ENCODE results near the gene WNK2.

WNK2 gene

DNA sequence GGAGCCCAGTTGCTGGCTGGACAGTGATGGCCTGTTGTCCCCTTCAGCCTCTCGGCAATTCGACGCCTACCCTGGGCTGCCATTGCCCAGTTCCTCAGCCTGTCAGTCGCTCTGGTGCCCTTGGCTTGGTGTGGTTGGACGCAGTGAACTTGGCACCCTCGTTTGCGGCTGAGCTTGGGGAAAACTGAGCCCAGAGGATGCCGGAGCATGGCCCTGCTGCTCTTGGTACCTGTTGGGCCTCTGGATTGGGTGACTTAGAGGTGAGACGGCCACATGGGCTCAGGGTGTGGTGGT is 16.5 kb downstream of the WNK2 start:
- DNase-seq (ENCODE audit: low read depth): no peak

DNA sequence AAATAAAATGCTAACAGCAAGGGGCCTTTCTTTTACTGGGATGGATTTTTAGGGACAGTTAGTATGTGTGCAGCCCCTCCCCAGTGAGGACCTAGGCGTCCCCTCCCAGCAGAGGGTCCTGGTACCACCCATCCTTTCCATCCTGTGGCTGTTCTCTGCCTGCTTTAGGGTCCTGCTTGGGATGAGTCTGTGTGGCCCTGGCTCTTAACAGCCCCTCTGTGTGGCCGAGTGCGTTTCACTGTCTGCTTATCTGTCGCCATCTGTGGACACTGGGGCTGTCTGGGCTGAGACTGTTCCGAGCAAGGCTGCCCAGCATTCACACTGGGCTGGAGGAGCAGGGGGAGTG is 17.0 kb downstream of the WNK2 start:
- no peak for DNase-seq (ENCODE audit: low read depth)

DNA sequence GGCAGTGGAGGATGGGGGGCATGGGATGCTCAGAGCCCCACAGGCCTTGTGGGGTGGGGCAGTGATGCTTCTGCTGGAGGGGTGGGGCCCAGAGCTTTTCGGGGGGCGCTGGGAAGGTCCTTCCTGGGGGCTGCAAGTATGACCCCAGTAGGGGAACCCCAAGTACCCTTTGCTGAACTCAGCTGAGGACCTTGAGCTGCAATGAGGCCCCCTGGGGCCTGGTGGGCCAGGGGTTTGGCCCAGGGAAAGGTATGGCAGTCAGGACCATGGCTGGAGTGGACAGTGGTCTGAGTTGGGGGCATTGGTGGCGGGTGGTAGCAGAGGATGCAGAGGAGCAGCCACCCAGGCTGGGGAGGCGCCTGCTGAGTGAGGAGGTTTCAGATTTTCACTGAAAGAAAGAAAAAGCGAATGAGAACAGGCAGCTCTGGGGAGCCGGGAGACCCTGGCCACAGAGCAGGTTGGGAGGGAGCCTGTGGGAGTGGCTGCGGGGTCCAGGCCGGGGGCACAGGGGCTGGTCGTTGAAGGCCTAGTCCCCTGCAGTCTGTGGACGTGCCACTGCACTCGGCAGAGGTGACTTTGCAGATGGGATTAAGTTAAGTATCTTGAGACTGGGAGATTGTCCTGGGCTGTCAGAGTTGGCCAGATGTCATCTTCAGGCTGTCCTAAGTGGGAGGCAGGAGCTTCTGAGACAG is 19.2 kb downstream of the WNK2 start:
- DNase-seq (ENCODE audit: low read depth): no peak

DNA sequence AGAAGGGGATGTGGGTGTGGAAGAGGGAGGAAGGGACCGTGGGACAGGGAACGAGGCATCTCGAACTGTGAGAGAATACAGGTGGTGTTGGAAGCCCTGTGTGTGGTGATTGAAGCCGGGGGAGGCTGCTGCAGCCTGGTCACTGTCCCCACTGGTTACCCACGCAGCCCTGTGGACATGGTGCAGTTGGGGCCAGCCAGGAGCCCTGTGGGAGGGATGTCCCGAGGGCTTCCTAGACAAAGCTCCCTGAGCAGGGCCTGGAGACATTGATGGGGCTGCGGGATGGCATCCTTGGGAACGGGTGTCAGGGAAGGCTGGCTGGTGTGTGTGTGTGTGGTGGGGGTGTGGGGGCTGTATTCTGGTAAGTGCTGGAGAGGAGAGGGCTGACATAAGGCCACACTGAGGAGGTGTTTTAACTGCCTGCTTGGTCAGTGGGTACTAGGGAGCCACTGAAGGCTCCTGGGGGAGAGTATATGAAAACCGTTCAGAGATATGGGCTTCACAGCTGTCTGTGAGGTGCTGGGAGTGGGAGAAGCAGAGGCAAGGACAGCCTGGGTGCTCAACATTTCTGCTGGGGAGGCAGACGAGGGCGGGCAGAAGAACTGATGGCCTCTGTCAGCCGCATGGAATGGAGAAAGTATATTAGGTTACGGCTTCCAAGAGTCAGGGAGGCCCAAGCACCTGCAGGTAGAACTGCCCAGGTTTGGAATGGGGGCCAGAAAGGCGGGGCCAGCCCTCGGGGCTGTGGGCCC is 20.0 kb downstream of the WNK2 start:
- no peak for DNase-seq (ENCODE audit: low read depth)

DNA sequence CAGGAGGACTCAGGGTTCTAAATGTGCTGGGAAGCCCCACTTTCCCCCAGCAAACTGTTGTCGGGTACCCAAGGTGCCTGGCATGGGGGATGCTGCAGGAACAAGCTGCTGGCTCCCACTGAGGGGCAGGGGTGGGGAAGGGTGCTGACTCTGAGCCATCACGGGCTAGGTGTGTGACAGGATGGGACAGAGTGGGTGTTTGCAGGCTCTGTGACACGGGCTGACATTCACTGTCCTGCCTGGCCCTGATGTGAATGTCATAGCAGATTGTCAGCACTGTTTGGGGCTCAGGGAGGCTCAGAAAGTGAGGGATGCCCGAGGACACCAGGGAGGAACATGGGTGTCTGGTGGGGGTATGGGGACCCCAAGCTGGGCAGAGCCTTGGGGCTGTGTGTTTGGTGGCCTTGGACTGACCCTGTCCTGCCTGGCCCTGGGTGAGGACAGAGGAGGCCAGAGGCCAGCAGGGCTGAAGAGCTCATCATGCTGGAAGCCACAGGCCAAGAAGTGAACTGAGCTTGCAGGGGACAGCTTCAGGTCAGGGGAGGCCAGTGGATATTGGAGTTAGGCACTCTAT is 20.6 kb downstream of the WNK2 start:
- DNase-seq (ENCODE audit: low read depth): no peak

DNA sequence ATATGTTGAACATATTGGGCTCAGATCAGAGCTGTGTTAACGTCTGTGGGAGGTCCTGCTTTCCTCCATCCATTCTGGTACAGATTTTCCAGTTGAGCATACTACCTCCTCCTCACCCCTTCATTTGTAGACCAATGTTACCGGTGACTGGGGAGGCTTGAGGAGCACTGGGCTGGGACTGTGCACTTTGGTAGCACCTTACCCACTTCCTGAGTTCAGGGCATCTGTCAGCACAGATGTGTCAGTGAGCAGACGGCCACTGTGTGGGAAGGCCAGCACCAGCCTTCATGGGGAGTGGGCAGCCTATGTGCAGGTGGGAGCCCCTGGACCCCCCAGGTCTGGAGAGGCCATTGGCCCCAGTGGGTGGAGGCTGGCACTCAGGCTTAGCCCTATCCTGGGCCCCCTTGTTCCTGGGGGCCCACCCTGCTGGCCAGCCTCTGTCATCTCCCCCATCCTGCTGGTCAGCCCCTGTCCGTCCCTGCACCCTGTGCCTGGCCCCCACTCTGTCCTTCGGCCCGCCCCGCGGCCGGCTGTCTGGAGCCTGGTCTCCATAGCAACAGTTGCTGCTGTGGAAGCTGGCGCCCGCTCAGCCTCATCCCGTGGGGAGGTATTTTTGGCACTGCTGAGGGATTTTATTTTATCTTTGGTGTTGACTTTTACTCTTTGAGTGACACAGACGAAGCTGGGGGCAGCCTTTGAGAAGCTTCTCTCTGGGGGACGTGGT is 21.3 kb downstream of the WNK2 start:
- no peak for DNase-seq (ENCODE audit: low read depth)

DNA sequence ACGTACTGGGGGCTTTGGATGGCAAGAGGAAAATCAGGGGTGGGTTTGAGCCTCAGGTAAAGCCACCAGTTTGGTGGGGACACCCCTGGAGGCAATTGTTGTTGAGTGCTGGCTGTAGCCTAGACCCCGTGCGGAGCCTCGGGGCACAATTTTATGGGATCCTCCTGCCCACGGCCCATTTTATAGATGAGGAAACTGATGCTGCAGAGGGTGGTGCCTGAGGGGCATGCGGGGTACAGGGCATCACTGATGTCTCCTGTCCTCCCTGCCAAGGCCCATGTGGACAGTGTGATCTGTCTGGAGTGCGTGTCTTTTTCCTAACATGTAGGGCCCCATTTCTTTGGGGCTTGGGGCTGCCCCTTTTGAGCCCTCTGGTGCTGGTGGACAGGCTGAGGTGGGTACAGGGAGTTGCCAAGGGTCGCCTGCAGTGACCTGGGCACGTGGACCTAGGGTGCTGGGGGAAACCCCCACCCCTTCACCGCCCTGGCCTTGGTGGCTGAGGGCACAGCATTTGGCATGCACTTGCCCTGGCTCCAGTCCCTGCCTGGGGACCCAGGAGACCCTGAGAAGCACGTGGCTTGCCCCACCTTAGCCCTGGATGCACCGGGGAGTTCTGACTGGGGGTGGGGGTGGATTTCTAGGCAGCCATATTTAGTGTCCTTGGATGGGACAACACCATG is 22.1 kb downstream of the WNK2 start:
- no peak for DNase-seq (ENCODE audit: low read depth)

DNA sequence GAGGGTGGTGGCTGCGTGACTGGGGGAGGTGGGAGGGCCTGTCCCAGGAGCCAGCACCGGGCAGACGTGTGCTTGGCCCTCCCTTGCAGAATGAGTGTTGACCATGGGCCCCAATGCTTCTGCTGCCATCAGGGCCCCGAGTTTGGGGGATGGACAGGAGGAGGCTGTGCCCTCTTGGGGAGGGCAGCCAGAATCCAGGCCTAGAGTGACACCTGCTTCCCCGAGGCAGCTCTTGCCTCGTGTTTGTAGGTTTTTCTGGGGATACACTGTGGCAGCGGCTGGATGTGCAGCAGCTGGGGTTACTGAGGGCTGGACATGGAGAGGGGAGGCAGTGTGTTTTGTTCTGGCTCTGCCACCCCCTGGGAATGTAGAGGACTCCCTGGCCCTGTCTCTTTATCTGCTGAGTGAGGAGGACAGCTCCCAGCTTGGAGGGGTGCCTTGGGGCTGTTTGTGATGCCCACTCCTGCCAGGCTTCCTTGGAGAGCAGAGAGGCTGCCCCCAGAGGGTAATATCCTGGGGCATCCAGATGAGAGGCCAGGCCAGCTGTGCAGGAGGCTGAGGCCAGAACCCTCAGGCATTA is 22.7 kb downstream of the WNK2 start:
- DNase-seq (ENCODE audit: low read depth): no peak

DNA sequence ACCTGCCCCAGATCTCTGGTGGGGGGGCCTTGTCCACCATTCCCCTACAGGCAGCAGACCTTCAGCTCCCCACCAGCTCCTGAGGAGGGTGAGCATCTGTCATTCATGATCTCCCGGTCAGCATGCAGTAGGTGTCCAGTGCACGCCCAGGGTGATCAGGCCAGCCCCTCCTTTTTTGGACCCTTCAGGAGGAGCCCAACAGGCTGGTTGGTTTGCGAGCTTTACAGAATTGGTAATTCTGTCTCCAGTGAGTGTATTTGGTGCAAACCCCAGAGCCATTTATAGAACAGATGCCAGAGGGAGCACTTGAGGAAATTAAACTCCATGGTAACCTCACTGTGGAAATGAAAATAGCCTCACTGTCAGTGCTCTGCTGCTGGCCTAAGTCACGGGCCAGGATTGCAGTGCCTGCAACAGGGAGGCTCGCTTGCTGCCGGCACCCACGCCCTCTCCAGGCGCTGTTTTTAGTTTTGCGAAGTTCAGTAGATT is 23.4 kb downstream of the WNK2 start:
- peak; percentile 42 for DNase-seq (ENCODE audit: low read depth)

DNA sequence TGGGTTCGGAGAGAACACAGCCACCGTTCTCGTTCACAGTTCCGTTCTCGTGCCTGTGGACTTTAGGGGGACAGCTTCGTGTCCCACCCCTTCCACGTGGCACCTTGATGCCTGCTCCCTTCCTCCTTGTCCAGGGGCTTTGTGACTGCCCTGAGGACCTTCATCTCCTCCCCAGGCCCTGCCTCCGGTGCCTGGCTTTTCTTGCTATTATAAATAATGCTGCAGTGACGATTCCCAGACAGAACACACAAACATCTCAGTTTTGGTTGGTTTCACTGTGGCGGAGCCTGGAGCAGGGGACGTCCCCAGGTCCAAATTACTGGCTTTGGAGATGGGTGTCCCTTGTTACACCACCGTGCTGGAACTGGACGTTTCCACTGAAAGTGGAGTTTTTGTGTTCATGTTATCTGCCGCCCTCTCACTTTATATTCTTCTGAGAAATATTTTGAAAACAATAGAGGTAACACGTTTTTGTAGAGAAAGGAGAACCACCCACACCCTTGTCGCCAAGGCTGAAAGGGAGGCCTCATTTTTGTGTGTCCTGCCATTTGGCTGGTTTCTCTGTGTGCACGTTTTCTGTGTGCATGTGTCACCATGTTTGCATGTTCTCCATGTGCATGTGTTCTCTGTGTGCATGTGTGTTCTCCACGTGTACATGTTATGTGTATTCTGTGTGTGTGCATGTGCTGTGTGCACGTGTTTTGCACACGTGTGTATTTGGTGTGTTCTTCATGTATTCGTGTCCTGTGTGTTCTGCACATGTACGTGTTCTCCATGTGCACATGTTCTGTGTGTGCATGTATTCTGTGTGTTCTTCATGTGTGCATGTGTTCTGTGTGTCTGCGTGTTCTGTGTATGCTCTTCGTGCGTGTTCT is 24.2 kb downstream of the WNK2 start:
- DNase-seq (ENCODE audit: low read depth): no peak

DNA sequence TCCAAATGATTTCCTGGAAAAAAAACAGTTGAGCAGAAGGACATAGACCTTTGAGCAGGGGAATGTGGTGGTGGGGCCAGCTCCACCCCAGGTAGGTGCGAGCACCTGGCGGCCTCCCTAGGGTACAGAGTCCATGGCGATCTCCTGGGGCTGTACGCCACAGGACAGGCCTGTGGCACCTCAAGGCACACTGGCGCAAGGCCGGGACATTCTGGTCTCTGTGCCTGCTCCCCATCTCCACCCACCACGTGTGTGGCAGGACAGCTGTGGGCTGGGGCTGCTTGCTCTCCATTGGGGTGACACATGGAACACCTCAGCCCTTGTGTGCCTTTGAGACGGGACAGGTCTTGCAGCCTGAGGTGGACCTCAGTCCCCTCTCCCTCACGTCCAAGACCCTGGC is 25.2 kb downstream of the WNK2 start:
- no peak for DNase-seq (ENCODE audit: low read depth)

DNA sequence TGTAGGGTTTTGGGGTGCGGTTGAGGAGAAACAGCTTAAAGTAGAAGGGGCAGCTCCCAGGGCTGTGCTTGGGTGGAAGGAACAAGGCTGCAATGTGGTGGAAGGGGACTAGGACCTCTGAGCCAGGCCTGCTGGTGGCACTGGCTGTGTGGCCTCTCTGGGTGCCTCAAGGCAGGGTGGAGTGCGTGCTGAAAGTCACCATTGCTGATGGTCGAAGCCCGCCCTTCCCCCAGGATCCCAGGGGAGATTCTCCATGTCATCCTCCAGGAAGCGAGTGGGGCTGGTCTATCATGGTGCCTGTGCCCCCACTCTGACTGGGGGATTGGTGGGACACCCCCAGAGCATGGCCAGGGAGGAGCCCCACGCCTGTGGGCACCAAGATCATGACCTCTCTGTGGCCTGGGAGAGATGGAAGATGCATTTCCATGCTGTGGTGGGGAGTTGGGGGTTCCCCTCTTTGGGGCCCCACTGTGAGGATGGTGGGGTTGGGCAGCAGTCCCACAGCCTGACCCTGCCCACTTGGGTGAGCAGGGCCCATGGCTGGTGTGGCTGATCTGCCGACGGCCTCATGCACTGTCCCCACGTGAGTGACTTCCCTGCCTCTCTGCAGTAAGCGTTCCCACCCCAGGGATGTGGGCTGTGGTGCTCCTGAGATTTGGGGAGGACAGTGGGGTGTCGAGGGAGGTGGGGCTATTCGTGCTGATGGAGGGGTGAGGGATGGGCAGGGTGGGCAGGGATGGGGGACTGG is 25.8 kb downstream of the WNK2 start:
- DNase-seq (ENCODE audit: low read depth): no peak

DNA sequence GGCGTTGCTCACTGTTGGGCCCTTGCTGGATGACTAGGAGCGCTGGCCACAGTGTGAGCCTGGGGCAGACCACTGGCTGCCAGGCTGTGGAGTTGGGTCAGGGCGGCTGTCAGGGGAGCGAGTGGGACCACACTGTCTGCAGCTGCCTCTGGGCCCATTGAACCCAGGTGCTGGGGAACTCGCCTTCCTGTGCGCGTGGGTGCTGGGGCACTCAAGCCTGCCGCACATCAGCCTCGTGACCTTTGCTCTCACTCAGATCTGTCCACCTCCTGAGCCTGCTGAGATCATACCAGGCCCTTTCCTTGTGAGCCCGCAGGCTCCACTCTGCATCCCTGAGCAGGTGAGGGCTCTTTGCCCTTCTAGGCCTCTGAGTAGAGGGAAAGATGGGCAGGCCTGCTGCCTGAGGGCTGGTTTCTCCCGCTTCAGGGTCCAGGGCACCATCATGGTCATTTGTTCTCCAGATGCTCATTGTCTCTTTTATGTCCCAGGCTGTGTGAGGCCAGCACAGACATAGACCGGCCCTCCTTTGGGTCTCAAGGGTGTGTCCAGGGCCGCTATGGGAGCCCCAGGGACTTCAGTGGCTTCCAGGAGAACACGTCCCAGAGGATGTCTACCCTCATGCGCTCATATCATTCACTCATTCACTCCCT is 26.5 kb downstream of the WNK2 start:
- DNase-seq (ENCODE audit: low read depth): no peak

DNA sequence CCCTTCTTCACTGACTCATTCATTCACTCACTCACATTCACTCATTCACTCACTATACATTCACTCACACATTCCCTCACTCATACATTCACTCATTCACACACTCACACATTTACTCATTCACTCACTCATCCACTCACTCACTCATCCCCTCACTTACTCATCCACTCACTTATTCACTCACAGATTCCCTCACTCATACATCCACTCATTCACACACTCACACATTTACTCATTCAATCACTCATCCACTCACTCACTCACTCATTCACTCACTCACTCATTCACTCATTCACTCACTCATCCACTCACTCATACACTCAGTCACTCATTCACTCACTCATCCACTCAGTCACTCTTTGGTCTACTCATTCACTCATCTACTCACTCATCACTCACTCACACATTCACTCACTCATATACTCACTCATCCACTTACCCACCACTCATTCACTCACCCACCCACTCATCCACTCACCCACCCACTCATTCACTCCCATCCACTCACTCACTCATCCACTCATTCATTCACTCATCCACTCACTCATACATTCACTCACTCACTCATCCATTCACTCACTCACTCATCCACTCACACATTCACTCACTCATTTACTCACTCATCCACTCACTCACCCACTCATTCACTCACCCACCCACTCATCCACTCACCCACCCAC is 27.2 kb downstream of the WNK2 start:
- DNase-seq (ENCODE audit: low read depth): no peak

DNA sequence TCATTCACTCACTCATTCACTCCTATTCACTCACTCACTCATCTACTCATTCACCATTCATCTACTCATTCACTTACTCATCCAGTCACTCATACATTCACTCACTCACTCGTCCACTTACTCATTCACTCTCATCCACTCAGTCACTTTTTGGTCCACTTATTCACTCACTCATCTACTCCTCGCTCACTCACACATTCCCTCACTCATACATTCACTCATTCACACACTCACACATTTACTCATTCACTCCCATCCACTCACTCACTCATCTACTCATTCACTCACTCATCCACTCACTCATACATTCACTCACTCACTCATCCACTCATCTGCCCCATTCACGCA is 27.7 kb downstream of the WNK2 start:
- DNase-seq (ENCODE audit: low read depth): no peak

DNA sequence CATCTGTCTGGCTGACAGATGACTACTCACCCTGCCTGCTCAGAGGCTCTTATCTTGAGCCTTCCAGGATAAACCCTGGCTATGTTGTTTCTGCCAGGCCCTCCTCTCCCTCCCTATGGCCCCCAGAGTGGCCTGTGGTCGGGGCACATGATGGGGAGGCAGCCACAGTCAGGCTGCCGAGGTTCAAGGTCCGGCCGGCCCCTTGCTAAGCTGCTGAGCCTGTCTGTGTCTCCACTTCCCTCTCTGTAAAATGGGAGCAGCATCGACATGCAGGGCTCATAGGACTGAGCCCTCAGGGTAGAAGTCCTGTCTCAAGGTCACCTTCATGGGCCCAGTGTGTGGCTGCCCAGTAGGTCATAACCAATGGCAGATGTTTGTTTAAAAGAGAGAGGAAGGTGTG is 28.5 kb downstream of the WNK2 start:
- no peak for DNase-seq (ENCODE audit: low read depth)

DNA sequence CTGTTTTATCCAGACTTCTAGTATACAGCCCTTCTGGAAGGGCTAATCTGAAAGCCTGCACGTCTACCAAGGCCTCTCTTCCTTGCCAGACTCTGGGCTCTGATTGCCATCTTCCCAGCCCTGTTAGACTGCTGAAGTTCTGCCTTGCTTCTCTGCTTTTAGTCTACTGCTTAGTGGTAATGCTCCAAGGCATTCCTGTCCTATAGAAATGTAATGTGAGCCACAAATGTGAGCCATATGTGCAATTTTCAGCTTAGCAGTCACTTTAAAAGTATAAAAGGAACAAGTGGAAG is 32.1 kb downstream of the WNK2 start:
- DNase-seq (ENCODE audit: low read depth): no peak

DNA sequence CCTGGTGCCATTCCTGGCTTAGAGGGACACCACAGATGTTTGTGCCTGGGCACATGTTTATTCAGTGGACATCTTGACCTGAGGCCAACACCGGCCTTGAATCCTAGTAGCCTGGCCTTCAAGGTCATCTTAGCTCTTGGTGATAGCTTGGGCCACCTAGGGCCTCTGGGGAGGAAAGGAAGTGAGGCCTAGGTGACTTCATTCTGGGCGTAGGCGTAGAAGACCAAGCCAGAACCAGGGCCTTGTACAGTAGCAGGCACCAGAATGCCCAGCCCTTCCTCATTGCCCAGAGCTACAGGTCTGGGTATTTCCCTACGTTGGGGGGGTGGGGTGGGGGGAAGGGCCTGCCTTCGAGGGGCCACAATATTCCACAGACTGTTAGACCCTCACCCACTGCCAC is 33.8 kb downstream of the WNK2 start:
- DNase-seq (ENCODE audit: low read depth): no peak

DNA sequence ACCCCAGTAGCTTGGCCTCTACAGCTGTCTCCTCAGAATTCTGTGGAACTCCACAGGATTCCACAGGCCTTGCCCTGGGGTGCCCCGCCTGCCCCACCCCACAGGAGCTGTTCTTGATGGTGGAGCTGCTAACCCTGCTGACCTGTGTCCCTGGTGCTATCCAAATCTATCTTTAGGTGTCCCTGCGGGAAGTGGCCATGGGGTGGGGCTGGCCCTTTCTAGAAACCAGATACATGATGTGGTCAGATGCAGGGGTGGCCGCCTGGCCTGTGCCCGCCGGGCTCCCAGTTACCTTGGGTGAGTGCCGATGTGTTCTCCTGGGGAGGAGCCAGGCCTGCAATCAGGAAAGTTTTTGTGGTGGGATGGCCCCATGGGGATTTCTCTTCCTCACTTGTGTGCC is 34.2 kb downstream of the WNK2 start:
- DNase-seq (ENCODE audit: low read depth): no peak

Measured in GM04504 (cell line).